ENCODE measurements around the gene RPL7A. TPM values are rescaled to one million over a fixed set of nuclear protein-coding genes. Genes with fewer than 3 reads are reported as not detected.
"Not testable (repeated sequence)": the region's sequence is repeated elsewhere in the genome, so short reads cannot be mapped to it uniquely, and the experiment has no call there.

The RPL7A gene
- total RNA-seq, 1 experiment from 2014 or later, result 2,381 TPM

DNA sequence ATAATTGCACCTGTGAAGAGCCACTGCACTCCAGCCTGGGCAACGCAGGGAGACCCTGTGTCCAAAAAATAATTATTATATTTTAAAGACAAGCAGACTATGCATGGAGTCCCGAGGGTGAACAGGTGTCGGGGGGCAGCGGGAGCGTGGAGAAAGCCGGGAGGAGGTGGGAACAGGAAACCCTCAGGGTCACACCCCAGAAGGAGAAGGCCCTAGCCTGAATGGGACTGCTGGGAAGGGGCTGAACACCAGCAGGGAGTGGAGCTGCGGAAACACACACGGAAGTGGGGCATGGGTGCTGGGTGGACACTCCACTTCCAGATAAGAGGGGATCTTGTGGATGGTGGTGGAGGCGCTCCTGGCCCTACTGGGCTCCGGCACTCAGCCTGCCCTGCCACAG is 24.8 kb upstream of the RPL7A start:
- in situ Hi-C loops (cut with HindIII; ENCODE audit: low pct_unique_long_range_greater_than_20kb, low sequenced_read_pairs), result no loop called here
- DNase-seq (ENCODE audit: low read depth, low spot score), result no peak

DNA sequence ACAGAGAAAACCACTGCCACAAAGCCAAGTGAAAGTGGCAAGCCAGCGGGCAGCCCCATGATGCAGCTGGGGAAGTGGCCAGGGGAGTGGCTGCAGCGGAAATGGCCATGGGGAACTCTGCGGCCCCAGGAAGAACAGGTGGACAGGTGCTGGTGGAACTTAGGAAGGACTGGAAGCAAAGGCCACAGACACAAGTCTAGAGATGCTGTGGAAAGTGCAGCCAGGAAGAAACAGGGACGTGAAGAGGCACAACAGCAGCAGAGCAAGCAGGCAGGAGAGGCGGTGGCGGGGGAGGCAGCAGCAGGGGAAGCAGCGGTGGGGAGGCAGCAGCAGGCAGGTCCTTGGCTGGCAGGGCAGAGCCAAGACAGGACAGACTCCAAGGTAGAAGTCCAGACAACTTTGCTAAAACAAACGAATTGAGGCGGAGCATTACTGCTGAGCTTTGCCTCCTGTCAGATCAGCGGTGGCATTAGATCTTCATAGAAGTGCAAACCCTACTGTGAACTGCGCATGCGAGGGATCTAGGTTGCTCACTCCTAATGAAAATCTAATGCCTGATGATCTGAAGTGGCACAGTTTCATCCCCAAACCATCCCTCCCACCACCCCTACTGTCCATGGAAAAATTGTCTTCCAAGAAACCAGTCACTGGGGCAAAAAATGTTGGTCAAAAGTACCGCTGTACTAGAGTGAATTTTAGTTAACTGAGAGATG is 23.9 kb upstream of the RPL7A start:
- in situ Hi-C loops (cut with HindIII; ENCODE audit: low pct_unique_long_range_greater_than_20kb, low sequenced_read_pairs), result no loop called here
- DNase-seq (ENCODE audit: low read depth, low spot score), result no peak

DNA sequence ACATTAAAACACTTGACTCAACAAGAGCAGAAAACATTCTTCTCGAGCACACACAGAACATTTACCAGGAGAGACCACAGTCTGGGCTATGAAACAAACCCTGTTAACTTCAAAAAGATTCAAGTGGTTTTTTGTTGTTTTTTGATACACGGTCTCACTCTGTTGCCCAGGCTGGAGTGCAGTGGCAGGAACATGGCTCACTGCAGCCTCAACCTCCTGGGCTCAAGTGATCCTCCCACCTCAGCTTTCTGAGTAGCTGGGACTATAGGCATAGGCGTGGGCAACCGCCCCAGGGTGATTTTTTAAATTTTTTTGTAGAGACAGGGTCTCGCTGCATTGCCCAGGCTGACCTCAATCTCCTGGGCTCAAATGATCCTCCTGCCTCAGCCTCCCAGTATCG is 21.0 kb upstream of the RPL7A start:
- in situ Hi-C loops (cut with HindIII; ENCODE audit: low pct_unique_long_range_greater_than_20kb, low sequenced_read_pairs); DNase-seq (ENCODE audit: low read depth, low spot score): not testable (repeated sequence)

DNA sequence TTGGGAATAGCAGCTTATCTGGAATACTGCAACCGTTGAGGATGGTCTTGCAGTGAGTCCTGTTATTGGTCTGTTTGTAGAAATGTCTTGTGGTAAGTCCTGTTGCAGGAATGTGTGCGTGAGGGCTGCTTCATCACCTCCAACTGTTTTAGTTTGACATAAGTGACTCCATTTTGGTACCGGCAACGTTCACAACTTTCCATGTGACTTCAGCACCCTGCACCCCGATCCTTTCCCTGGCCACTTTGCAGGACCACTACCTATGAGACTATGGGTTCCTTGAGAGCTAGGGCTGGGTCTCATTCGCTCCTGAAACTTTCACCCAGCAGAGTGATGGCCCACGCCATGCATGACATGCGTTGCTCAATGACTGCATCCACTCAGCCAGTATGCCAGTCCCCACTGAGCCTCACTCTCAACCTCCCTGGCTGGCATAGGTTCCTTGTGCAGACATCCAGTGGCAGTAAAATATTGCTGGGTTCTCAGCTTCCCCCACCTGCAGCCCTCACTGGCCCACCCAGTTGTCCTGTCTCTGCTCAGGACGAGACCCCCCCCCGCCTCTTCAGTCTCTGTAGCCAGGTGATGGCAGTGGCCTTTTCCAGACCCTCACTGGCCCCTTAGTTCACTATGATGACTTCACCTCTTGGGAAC is 20.1 kb upstream of the RPL7A start:
- no peak for DNase-seq (ENCODE audit: low read depth, low spot score)
- in situ Hi-C loops (cut with HindIII; ENCODE audit: low pct_unique_long_range_greater_than_20kb, low sequenced_read_pairs), result no loop called here

DNA sequence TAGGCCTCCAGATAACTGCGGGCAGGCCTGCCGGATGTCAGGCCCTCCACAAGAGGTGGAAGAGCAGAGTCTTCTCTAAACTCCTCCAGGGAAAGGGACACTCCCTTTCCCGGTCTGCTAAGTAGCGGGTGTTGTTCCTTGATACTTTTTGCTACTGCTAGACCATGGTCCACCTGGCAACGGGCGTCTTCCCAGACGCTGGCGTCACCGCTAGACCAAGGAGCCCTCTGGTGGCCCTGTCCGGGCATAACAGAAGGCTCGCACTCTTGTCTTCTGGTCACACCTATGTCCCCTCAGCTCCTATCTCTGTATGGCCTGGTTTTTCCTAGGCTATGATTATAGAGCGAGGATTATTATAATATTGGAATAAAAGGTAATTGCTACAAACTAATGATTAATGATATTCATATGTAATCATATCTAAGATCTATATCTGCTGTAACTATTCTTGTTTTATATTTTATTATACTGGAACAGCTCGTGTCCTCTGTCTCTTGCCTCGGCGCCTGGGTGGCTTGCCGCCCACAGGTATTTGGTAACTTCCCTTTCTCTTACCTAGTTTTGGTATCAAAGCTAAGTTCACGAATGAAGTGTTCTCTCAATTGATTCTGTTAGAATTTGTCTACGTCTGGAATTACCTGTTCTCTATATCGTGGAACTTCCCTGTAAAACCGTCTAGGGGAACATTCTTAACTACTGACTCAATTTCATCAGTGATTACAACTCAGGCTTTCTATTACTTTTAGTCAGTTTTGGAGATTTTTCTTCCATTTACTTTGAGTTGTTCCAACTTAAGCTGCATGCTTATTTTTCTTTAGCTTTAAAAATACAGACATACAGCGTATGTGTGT is 18.5 kb upstream of the RPL7A start:
- in situ Hi-C loops (cut with HindIII; ENCODE audit: low pct_unique_long_range_greater_than_20kb, low sequenced_read_pairs), result not testable (repeated sequence)
- DNase-seq (ENCODE audit: low read depth, low spot score), result peak; percentile 38

DNA sequence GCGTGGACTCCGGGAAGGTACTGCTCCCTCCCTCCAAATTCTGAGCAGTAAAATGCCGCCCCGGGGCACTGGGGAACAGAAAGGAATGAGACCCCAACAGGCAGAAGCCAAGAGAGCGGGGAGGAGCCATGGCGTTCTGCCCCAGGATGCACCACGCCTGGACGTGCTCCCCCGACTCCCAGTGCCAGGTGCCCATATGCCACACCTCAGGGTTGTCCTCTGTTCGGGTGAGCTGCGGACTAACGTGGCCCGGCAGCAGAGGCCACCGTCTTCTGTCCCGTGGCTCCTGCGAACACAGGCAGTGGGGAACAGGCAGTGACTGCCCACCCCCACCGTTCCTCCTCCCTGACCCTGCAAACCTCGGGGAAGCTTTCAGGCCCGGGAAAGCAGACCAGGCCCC is 16.8 kb upstream of the RPL7A start:
- in situ Hi-C loops (cut with HindIII; ENCODE audit: low pct_unique_long_range_greater_than_20kb, low sequenced_read_pairs), result no loop called here
- no peak for DNase-seq (ENCODE audit: low read depth, low spot score)

DNA sequence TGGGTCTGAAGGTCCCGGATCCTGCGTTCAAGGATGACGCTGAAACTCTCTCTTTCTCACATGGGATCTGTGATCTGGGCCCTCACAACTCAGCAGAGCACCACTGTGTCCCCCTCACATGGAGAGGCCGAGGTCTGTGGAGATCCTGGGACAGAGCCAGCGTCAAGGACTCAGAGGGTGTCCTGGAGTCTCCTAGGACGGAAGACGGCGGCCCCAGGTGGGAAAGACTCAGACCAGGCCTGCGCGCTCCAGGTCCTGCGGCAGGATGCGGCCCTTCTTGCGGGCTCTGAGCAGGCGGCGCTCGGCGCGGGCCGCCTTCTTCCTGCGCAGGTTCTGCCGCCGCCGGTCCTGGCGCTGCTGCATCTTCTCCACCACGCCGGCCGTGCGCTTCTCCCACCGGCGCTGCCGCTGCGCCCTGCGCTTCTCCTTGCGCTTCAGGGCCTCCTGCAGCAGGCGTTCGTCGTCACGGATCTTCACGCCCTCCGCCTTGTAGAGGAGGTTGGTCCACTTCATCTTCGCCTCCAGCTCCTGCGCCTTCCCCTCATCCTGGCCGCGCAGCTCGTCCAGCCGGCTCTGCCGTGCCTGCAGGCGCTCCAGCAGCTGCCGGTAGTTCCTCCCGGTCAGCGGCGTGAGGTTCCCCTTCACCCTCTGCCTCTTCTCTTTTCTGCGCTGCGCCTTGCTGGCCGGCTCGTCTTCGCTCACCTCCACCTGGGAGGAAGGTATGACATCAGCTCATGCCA is 16.2 kb upstream of the RPL7A start:
- no peak for DNase-seq (ENCODE audit: low read depth, low spot score)
- in situ Hi-C loops (cut with HindIII; ENCODE audit: low pct_unique_long_range_greater_than_20kb, low sequenced_read_pairs), result no loop called here

DNA sequence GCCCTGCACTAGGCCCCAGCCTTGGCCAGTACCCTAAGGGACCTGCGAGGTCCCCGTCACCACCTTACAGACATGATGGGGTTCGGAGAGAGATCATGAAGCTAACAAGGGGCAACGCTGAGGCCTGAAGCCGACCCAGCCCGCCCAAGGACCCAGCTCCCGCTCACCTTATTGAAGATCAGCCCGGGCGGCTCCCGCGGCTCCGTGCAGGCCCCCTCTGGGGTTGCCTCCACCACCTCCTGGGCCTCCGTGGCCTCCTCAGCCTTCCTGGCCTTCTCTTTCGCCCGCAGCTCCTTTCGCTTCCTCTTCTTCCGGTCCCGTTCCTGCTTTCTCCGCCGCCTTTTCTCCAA is 15.7 kb upstream of the RPL7A start:
- no peak for DNase-seq (ENCODE audit: low read depth, low spot score)
- in situ Hi-C loops (cut with HindIII; ENCODE audit: low pct_unique_long_range_greater_than_20kb, low sequenced_read_pairs), result no loop called here

DNA sequence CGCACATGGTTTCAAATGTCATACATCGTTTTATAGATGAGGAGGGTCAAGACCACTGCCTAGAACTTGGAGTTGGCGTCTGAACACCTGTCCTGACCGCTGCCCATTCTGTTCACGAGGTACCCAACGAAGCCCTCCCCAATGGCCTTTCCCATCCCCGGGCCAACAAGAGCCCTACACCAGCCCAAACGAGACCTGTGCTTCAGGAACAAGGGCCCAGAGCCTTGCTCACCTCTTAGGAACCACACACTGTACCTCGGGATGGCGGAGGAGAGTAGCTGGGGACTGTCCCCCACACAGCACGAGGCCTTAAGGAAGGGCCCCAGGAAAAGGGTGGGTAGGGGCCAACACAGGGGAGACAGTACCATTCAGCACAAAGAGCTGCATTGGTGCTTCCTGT is 15.0 kb upstream of the RPL7A start:
- DNase-seq (ENCODE audit: low read depth, low spot score), result no peak
- in situ Hi-C loops (cut with HindIII; ENCODE audit: low pct_unique_long_range_greater_than_20kb, low sequenced_read_pairs), result no loop called here

DNA sequence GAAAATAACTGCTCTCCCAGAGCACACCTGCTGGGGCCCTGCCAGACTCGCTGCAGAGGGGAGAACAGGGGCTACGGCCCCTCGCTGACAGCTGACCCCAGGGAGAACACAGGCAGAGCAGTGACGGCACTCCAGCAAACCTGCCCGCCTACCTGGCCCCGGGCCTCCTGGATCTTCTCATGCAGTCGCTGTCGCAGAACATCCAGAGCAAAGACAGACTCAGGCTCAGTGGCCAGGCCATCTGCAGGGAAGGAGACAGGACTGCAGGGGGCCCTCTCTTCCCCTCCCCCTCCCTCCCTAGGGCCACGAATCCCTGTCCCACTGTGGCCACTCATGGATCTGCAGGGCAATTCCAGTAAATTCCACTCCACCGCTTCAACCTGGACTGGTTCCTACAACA is 14.5 kb upstream of the RPL7A start:
- in situ Hi-C loops (cut with HindIII; ENCODE audit: low pct_unique_long_range_greater_than_20kb, low sequenced_read_pairs), result no loop called here
- DNase-seq (ENCODE audit: low read depth, low spot score), result no peak

DNA sequence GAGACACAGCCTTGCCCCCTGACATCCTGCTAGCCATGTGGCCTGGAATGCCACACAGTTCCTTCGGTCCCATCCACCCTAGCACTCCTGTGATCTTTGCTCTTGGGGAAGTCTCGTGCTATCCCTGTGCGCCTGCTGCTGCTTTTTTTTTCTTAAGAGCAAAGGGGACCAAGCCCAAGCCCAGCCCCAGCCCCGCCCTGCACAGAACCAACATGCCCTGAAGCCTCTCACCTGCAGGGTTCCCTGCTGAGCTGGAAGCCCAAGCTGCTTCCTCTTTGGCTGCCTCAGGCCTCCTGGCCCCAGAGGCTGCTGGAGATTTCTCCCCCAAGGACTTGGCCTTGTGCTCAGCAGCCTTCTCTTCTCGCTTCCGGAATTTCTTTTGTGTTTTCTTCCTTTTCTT is 13.9 kb upstream of the RPL7A start:
- in situ Hi-C loops (cut with HindIII; ENCODE audit: low pct_unique_long_range_greater_than_20kb, low sequenced_read_pairs), result no loop called here
- no peak for DNase-seq (ENCODE audit: low read depth, low spot score)

DNA sequence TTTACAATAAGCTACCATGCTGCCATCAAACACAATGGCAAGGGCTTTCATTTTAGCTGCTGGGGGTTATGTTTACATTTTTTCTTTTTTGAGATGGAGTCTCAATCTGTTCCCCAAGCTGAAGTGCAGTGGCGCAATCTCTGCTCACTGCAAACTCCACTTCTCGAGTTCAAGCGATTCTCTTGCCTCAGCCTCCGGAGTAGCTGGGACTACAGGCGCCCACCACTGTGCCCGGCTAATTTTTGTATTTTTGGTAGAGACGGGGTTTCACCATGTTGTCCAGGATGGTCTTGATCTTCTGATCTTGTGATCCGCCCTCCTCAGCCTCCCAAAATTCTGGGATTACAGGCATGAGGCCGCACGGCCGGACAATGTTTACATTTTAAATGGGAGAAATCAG is 13.1 kb upstream of the RPL7A start:
- in situ Hi-C loops (cut with HindIII; ENCODE audit: low pct_unique_long_range_greater_than_20kb, low sequenced_read_pairs); DNase-seq (ENCODE audit: low read depth, low spot score): not testable (repeated sequence)

DNA sequence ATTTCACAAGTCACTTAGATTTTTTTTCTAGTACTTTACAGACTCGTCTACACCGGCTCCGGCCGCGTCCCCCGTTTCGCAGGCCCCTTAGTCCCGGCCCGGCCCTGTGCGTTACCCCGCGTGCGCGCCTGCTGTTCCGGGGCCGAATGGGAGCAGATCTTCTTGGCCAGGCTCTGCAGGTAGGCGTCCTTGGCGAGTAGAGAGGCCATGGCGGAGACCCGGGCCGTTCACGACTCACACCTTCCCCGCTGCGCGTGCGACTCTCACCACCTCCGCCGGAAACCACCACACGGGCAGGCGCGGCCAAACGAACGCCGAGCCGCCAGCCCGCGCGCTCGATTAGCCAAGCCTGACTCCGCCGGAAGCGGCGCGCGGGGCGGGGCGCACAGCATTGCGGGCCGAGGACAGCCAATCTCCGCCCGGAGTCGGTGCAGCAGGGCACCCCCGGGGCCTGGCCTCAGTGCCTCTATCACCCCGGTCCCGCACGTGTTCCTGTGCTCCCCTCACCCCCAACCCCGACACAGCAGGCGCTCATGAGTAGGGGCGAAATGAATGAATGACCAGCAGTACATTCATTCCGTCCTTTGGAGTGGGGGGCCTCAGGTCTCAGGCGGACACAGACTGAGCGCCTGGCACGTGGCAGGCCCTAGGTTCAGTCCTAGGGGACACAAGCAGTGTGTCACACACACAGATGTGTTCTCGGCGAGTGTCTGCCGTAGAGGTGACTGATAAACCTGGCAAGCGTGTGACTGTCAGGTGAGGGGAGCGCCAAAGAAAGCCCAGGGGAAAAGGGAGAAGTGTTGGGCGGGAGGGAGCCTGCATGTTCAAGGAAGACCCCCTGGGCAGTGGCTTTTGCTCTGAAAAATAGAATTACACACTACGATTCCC is 11.8 kb upstream of the RPL7A start, which contains the start of gene SURF6:
Gene SURF6, minus strand, starts transcription at position 265 of the 888 bp plus-strand sequence. Its CDS starts 56 bp downstream, at position 209.
- DNase-seq (ENCODE audit: low read depth, low spot score), result peak; percentile 88
- in situ Hi-C loops (cut with HindIII; ENCODE audit: low pct_unique_long_range_greater_than_20kb, low sequenced_read_pairs), result no loop called here

DNA sequence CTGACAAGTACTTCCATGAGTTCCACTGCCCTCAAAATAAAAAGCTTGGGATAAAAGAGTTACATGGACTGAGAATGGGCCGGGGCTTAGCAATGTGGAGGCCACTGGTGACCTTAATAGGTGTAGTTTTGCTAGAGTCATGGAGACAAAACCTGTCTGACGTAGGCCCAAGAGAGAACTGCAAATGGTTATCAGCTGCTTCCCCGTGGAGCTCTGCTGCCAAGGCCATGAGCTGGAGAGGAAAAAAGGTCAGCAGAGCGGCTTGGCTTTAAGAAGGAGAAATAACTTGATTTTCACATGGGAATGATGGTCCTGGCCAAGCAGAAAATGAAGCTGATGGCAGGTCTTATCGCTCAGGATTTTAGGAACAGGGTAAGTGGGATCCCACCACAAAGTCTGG is 8.4 kb upstream of the RPL7A start:
- DNase-seq (ENCODE audit: low read depth, low spot score), result no peak
- in situ Hi-C loops (cut with HindIII; ENCODE audit: low pct_unique_long_range_greater_than_20kb, low sequenced_read_pairs), result no loop called here

DNA sequence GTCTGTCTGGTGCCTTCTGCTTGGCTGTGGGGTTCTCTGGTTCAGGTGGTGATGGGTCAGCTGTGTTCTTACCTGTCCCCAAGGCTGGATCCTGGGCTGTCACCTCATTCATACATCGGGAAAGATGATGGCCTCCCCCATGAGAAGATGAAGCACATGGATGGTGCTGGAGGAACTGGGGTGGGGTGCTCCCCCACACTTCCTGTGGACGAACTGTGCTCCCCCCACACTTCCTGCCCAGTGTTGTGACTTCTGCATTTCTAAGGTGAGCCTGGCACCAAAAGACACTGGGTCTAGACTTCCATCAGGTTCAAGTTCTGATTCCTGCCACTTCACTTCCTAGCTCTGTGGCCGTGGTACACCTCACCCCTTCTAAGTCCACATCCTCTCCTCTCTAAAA is 7.8 kb upstream of the RPL7A start:
- in situ Hi-C loops (cut with HindIII; ENCODE audit: low pct_unique_long_range_greater_than_20kb, low sequenced_read_pairs), result no loop called here
- no peak for DNase-seq (ENCODE audit: low read depth, low spot score)

DNA sequence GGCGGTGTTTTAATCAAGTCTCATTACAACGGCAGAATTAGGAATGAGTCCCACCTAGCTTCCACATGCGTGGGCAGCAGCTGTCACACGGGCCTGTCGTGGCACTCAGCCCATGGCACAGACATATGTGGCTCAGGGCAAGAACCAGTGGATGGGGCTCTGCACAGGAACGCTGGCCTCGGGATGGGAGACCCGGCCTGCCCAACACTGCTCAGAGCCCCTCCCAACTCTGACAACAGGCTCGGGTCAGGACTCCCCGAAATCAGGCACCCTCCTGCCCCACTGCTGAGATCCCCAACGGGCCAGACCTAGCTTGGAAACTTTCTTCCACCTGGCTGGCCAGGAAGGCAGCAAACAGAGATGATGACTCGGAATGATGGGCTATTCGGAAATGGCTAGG is 7.1 kb upstream of the RPL7A start:
- in situ Hi-C loops (cut with HindIII; ENCODE audit: low pct_unique_long_range_greater_than_20kb, low sequenced_read_pairs), result no loop called here
- DNase-seq (ENCODE audit: low read depth, low spot score), result no peak

DNA sequence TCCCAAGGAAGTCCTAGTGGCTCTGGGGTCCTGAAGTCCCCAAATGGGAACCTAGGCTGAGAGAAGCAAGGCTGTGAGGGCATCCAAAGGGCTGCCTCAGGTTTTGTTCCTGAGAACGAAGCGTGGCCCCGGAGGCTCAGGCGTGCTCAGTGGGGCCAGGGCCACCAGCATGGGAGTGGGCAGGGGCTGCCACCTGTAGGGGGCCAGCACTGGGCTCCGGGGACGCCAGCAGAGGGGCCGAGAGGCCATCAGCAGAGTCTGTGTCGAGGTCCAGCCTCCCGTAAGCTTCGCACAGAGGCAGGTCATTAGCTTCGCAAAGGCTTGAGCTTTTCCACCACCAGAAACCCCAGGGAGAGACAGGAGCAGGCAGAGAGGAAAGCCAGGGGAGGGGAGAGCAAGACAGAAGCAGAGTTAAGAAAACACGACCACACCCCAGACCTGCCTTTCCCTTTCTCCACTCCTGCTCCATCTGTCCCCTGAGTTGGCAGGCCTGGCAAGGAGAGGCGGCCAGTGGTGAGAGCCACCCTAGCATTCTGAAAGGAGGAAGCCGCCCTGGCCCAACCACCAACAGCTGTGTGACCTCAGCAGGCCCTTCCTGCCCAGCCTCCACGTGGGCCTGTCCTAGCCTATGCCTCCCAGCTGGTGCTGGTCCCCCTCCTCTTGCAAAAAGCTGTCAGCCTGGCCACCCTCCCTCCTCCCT is 6.5 kb upstream of the RPL7A start:
- in situ Hi-C loops (cut with HindIII; ENCODE audit: low pct_unique_long_range_greater_than_20kb, low sequenced_read_pairs), result no loop called here
- no peak for DNase-seq (ENCODE audit: low read depth, low spot score)
